Right forelimb (tissue), 1 donor: ENCODE data around the gene RTP5.

Experiments used
- DNase-seq: peaks from one replicate; pipeline ENCODE4 v3.0.0-alpha.2; 2018

The RTP5 gene

GRCh38 chr2:241890524-241891235 lies 21.2 kb downstream of the RTP5 start:
- DNase-seq: peak; percentile 27

DNA sequence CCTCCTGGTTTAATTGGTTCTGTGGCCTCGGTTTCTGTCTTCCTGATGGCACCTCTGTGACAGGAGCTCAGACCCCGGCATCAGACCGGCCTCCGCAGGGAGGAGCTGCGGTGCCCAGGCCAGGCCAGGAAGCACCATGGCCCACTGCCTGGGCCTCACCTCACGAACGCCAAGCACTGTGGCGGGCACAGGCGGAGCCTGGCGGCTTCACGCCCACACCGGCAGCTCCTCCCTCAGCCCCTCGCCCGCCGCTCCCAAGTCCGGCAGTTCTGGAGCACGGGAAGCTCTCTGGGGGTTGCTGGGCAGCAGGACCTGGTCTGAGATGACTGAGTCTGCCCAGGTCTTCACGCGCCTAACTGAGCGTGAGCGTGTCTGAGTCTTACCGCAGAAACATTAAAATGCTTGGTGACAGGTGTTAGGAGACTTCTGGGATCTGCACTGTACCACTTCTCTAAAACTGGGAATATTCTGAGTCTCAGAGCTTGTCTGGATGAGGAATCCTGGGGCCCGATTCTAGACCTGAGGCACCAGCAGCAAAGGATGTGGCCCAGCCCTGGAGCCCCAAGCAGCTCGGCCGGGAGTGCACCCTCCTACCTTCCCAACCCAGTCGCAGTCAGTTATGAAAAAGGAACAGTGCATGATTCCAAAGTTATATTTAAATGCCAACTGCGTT lies 21.9 kb downstream of the RTP5 start:
- peak; percentile 16 for DNase-seq

DNA sequence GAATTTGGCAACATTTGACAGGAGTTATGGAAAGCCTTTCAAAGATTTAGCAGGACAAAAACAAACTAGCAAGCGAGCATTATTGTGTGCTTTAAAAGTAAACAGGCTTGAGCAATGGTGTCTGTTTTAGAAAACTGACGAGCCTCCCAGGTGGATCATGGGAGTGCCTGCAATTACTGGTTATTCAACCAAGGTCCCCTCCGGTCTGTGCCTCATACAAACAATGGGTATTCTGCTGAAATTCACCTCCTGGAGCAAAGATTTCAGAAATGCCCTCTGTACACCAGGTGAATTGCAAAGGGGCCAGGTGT lies 22.4 kb downstream of the RTP5 start:
- DNase-seq: peak; percentile 4

- peak; percentile 20 for DNase-seq
Observed at GRCh38 chr2:241892299-241893137, 23.0 kb downstream of the RTP5 start.

DNA sequence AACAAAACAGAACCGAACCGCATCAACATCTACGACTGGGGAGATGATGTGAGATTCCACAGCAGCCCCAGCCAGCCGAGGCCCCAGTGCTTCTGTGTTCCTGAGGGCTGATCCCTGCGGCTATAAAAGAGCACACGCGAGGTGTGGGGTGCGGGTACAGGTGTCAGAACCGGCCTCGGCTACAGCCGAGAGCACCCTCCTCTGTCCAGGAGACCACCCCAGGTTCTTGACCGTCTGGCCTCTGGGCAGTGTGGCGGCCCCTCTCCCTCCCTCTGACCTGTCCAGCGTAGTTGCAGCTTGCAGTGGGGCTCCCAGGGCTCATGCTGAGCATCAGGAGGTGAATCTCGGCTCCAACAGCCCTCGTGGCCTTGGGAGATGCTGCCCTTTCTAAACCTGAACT lies 23.7 kb downstream of the RTP5 start:
- no peak for DNase-seq

DNA sequence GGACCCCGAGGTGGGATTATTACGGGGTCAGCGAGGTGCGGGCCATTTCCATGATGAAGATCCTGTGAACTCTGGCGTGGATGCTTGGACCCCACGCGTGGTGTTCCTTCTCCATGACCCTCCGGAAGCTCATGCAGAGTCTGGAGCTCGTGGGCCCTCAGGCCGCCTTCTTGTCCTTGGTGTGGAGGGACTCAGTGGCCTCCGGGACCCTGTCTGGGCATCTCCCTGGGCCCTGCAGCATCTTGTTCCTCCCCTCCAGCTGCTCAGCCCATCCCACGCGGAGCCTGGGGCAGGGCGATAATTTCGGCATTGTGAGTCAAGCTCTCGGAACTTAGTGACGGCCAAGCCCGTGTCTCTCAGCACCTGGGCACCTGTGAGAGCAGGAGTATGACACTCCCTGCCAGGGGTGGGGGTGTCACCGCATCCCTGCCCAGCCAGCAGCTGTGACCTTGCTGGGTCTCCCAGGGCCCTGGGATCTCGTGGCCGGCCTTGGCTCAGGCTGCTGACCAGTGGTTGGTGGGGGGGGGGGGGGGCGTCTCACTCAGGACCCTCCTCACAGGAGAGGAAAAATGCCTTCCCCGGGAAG lies 24.6 kb downstream of the RTP5 start:
- DNase-seq: no peak

GRCh38 chr2:241894681-241895426 lies 25.3 kb downstream of the RTP5 start:
- DNase-seq: no peak

DNA sequence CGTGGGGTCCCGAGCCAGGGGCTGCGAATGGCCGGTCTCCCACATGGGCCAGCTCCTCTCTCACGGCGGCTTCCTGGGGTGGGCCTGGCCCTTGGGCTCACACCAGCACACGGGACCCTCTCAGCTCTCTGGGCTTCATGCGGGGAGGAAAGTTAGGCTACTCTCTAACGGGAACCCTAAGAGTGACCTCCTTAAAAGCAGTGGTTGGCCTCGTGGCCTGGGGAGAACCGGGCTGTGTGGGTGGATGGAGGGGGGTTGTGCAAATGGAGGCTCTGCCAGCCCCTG lies 25.8 kb downstream of the RTP5 start:
- DNase-seq: no peak

DNA sequence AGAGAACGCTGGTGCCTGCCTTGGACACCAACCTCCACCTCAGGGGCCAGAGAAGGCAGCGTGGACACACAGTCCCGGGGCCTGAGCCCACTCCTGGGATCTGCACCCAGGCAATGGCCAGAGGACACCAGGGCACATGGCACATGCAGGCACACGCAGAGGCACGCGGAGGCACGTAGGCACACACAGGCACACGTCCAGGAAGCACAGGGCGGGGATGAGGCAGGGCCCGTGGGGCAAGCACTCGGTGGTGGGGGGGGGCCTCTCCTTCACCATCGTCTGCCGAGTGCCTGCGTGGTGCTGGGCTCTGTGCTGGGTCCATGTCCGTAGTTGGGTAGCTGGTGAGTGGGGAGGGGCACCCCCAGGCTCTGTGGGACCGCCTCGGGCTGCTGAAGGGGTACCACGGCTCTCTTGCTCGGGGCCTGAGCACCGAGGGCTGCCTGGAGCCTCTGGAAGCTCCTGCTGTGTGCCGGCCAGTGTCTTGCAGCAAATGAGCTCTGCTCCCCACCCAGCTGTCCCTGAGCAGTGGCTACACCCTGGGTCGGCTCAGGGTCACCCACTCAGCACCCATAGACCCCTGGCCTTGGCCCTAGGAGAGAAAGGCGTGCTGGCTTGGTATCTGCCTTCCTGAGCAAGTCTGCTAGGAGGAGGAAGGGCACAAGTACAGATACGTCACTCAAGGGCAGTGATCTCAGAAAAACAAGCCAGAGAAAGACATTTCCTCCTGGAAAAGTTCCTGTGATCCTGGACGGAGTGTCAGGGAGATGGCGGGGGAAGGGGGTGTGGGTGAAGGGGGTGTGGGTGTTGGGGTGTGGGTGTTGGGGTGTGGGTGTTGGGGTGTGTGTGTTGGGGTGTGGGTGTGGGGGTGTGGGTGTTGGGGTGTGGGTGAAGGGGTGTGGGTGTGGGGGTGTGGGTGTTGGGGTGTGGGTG lies 26.4 kb downstream of the RTP5 start:
- DNase-seq: peak; percentile 61

- DNase-seq: peak; percentile 46
Observed at GRCh38 chr2:241896746-241897201, 27.2 kb downstream of the RTP5 start.

GRCh38 chr2:241897231-241897916 lies 27.8 kb downstream of the RTP5 start:
- no peak for DNase-seq

GRCh38 chr2:241898463-241899270 lies 29.1 kb downstream of the RTP5 start:
- DNase-seq: no peak

- DNase-seq: peak; percentile 48
Observed at GRCh38 chr2:241900251-241901017, 30.9 kb downstream of the RTP5 start.

DNA sequence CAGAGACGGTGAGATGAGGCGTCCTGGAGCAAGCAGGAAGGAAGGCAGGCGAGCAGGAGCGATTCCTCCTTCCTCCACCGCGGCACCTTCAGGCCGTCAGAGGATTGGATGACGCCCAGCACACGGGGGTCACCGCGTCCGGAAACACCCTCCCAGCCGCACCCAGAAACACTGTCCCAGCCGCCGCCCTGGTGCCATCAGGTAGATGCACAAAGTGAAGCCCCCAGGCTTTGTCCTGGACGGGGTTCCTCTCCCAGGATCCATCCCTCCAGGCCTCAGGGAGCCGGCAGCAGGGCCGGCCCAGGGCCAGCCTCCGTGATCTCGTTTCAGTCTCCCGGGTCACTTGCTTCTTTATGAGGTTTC lies 31.5 kb downstream of the RTP5 start:
- no peak for DNase-seq

DNA sequence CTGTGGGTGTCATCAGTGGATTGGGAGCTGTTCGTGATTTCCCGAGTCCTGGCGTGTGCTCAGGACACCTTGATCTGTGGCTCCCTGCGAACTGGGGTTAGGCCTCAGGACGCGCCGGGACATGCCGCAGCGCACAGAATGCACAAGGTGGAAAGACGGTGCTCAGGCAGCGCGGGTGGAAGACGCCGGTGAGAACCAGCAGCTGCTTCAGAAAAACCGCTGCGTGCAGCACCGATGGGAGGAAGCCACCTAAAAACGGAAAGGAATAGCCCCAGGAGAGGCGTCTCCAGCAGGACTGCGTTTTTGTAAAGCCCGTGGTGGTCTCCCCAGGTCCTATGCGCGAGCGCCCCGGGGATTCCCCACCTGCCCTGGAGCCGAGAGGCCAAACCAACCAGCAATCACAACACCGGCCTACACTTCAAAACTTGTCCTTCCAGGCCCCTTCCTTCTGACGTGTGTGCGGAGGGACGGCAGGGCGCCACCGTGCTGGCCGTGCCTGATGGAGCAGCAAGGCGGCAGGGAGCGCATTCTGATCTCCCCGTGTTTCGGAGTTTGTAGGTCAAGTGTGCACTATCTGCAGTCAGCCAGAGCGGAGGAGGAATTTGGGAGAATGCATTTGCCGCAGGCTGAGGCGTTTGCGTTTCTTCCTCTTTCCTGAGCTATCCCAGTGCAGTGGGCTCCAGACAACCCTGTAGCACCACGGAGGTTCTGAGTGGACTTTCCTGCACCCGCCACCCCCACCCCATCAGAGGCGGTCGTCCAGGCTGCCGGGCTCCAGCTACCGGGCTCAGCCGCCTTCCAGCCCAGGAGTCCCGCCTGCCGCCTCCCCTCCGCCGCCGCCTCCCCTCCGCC lies 32.2 kb downstream of the RTP5 start:
- no peak for DNase-seq

GRCh38 chr2:241902357-241902991 lies 32.9 kb downstream of the RTP5 start:
- DNase-seq: no peak

- no peak for DNase-seq
Observed at GRCh38 chr2:241903121-241904010, 33.8 kb downstream of the RTP5 start.
